Right renal cortex interstitium (tissue), 3 donors: ENCODE measurements around the gene THSD7B. TPM values are rescaled to one million over a fixed set of nuclear protein-coding genes. Genes with fewer than 3 reads are reported as not detected.
"Not testable (repeated sequence)": the region's sequence is repeated elsewhere in the genome, so short reads cannot be mapped to it uniquely, and the experiment has no call there.

Source experiments
- DNase-seq, 3 donors: peaks; one replicate each; pipeline ENCODE4 v3.0.0-alpha.2; 2013; ENCODE audit warnings: low read depth in 3 of 3, low spot score in 2 of 3
- polyA plus RNA-seq, 3 donors: library from polyadenylated mRNA; unstranded; fragments of 120-200 nt; gene quantifications; one replicate each; pipeline ENCODE4 v1.2.1, GENCODE V29; 2013; ENCODE audit not compliant: insufficient read length in 3 of 3

THSD7B gene
- polyA plus RNA-seq, 3 donors = 5.1 to 5.8 (median 5.4) TPM

- DNase-seq = no peak
Observed at GRCh38 chr2:137237055-137237454, 471.7 kb downstream of the THSD7B start.

- DNase-seq = no peak
Observed at GRCh38 chr2:137238065-137238464, 472.7 kb downstream of the THSD7B start.

GRCh38 chr2:137249463-137250130 is 484.3 kb downstream of the THSD7B start:
- DNase-seq = peak in 1 of 3 donors; percentile 7

- no peak for DNase-seq
Observed at GRCh38 chr2:137250401-137250800, 485.1 kb downstream of the THSD7B start.

- no peak for DNase-seq
Observed at GRCh38 chr2:137251045-137251444, 485.7 kb downstream of the THSD7B start.

- DNase-seq = no peak
Observed at GRCh38 chr2:137252934-137253333, 487.6 kb downstream of the THSD7B start.

- no peak for DNase-seq
Observed at GRCh38 chr2:137254052-137254451, 488.7 kb downstream of the THSD7B start.

- no peak for DNase-seq
Observed at GRCh38 chr2:137255345-137255744, 490.0 kb downstream of the THSD7B start.

GRCh38 chr2:137255990-137256389 is 490.6 kb downstream of the THSD7B start:
- no peak for DNase-seq

GRCh38 chr2:137261881-137262585 is 496.7 kb downstream of the THSD7B start:
- no peak for DNase-seq

- DNase-seq = no peak
Observed at GRCh38 chr2:137262594-137262993, 497.2 kb downstream of the THSD7B start.

- no peak for DNase-seq
Observed at GRCh38 chr2:137287913-137288639, 522.7 kb downstream of the THSD7B start.

GRCh38 chr2:137291836-137292570 is 526.7 kb downstream of the THSD7B start:
- DNase-seq = no peak

- DNase-seq = no peak
Observed at GRCh38 chr2:137298377-137298776, 533.0 kb downstream of the THSD7B start.

- no peak for DNase-seq
Observed at GRCh38 chr2:137300987-137301386, 535.6 kb downstream of the THSD7B start.

GRCh38 chr2:137302957-137303356 is 537.6 kb downstream of the THSD7B start:
- no peak for DNase-seq

GRCh38 chr2:137316075-137316474 is 550.7 kb downstream of the THSD7B start:
- no peak for DNase-seq

- DNase-seq = no peak
Observed at GRCh38 chr2:137321566-137321965, 556.2 kb downstream of the THSD7B start.

- DNase-seq = not testable (repeated sequence)
Observed at GRCh38 chr2:137331562-137331961, 566.2 kb downstream of the THSD7B start.

GRCh38 chr2:137333386-137334165 is 568.2 kb downstream of the THSD7B start:
- DNase-seq = no peak
